Esophagus squamous epithelium (tissue), 5 donors: ENCODE measurements around the gene FHL1. TPM values are rescaled to one million over a fixed set of nuclear protein-coding genes. Genes with fewer than 3 reads are reported as not detected.

Experiments
- DNase-seq: peaks from one replicate; lab custom pipeline; 2025; lab: John Stamatoyannopoulos, UW
- H3K27ac ChIP-seq, 4 donors: fragments of 200-600 bp; sonication (generic); one replicate each; pipeline ENCODE4 v1.5.1; 2016 to 2019; ENCODE audit warnings: mild to moderate bottlenecking in 1 of 4
- H3K27me3 ChIP-seq, 4 donors: fragments of 200-600 bp; sonication (generic); 1 replicate in 3 of 4; 2 replicates in 1 of 4; pipeline versions ENCODE4 v1.5.1 to v1.6.0; 2017 to 2021; ENCODE audit warnings: antibody characterized with exemption in 1 of 4
- H3K36me3 ChIP-seq, 3 donors: fragments of 200-600 bp; sonication (generic); one replicate each; pipeline ENCODE4 v1.5.1; 2016 to 2019
- H3K4me1 ChIP-seq, 3 donors: fragments of 200-600 bp; sonication (generic); one replicate each; pipeline ENCODE4 v1.5.1; 2017 to 2019
- H3K4me3 ChIP-seq, 4 donors: fragments of 200-600 bp; sonication (generic); 1 replicate in 3 of 4; 2 replicates in 1 of 4; pipeline ENCODE4 v1.5.1; 2016 to 2019; ENCODE audit warnings: mild to moderate bottlenecking in 2 of 4, moderate library complexity in 1 of 4
- H3K9me3 ChIP-seq, 3 donors: fragments of 200-600 bp; sonication (generic); one replicate each; pipeline ENCODE4 v1.5.1; 2016 to 2019
- POLR2A ChIP-seq, 4 donors: fragments of 450-650 bp; IDR thresholded peaks; one replicate each; pipeline ENCODE4 v1.6.1; 2017; ENCODE audit warnings: antibody characterized with exemption in 4 of 4, mild to moderate bottlenecking in 4 of 4, moderate library complexity in 3 of 4
- WGBS, 2 donors: methylation state at CpG; one replicate each; pipeline ENCODE4 v1.1.5; 2018; 5-methylcytosine and 5-hydroxymethylcytosine counted together
- intact Hi-C: fragments of 100-400 bp; cut with DNase I; formaldehyde crosslinking; loops from one replicate; pipeline ENCODE4 v1.15.0; 2022
- total RNA-seq, 4 donors: library from RNA; depleted of rRNA; stranded (reverse); fragments of >200 nt; gene quantifications; one replicate each; pipeline ENCODE4 v1.1.0, GENCODE V29; 2016
- TF ChIP-seq, protein P1 (sequence below), 6 experiments: fragments of 450-650 bp in 4 of 6; fragments of 200-600 bp in 2 of 6; sonication (generic) in 2 of 6; IDR thresholded peaks; one replicate each; pipeline ENCODE4 v1.5.1; 2016 to 2019; ENCODE audit warnings: antibody characterized with exemption in 6 of 6, mild to moderate bottlenecking in 4 of 6, moderate library complexity in 4 of 6
- donor health status: DM: yes; HTN: yes; CAD: no.

Gene FHL1
- total RNA-seq, 4 donors from 2014 or later: 17.1 to 509 (median 70.4) TPM

DNA sequence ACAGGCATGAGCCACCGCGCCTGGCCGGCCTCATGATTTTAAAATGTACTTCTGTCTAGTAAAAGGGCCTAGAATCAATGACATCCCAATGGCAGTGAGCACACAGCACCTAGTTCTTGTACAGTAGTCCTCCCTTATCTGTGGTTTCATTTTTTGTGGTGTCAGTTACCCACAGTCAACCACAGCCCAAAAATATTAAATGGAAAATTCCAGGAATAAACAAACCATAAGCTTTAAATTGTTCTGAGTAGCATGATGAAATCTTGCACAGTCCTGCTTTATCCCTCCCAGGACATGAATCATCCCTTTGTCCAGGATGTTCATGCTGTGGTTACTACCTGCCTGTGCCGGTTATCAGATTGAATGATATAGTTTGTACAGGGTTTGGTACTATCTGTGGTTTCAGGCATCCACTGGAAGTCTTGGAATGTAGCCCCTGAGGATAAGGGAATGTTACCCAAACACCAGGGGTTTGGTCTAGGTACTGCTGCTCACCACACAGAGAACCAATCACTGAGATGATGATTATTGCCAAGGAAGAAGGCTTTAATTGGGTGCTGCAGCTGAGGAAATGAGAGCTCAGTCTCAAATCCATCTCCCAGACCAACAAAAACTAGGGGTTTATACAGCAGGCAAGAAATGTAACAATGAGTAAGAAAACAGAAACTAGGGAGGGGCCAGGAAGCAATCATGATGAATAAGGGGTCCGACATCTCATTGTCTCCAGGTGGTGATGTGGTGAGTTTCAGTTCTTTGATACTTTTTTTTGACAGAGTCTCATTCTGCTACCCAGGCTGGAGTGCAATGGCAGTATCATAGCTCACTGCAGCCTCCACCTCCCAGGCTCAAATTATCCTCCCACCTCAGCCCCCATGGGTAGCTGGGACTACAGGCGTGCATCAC is 16.2 kb upstream of the FHL1 start:
- 33 to 58% methylated on average over 1 to 6 of the region's 6 CpGs for WGBS, 2 donors
- no peak for TF ChIP-seq POLR2A (IDR thresholded peaks at IDR 0.05)
- TF ChIP-seq, protein P1, sequence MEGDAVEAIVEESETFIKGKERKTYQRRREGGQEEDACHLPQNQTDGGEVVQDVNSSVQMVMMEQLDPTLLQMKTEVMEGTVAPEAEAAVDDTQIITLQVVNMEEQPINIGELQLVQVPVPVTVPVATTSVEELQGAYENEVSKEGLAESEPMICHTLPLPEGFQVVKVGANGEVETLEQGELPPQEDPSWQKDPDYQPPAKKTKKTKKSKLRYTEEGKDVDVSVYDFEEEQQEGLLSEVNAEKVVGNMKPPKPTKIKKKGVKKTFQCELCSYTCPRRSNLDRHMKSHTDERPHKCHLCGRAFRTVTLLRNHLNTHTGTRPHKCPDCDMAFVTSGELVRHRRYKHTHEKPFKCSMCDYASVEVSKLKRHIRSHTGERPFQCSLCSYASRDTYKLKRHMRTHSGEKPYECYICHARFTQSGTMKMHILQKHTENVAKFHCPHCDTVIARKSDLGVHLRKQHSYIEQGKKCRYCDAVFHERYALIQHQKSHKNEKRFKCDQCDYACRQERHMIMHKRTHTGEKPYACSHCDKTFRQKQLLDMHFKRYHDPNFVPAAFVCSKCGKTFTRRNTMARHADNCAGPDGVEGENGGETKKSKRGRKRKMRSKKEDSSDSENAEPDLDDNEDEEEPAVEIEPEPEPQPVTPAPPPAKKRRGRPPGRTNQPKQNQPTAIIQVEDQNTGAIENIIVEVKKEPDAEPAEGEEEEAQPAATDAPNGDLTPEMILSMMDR (IDR thresholded peaks at IDR 0.05): no peak
- H3K4me1 ChIP-seq: no peaks in the 10 kb centered on the region
- no peaks in the 10 kb centered on the region for H3K9me3 ChIP-seq
- H3K27ac ChIP-seq: peak overlapping the region in 1 of 4 donors; percentile 44
- no peaks in the 10 kb centered on the region for H3K36me3 ChIP-seq
- no peak overlapping the region for H3K4me3 ChIP-seq
- H3K27me3 ChIP-seq: no peaks in the 10 kb centered on the region
- intact Hi-C loops: no loop called here
- DNase-seq: no peak

DNA sequence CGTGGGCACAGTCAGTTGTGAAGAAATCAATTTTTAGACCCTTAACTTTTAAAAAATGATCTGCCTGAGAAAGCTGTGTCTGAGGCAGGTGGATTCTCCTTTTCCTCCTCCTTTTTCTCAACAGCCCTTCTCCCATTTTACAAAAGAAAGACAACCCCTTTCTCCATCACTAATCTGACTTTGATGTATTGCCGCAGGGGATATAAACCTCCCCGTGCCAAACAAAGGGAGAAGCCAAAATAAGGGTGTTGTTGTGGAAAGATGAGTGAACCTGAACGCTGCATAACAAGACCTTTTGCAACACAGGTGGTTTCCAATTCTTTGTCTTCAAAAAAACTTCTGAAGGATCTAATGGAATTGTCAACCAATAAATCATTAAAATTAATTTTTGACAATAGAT is 8.4 kb upstream of the FHL1 start:
- intact Hi-C loops: no loop called here
- no peak for TF ChIP-seq POLR2A (IDR thresholded peaks at IDR 0.05)
- TF ChIP-seq, protein P1 (IDR thresholded peaks at IDR 0.05): no peak
- no peak overlapping the region for H3K27ac ChIP-seq
- no peak for DNase-seq
- no peak overlapping the region for H3K4me3 ChIP-seq
- no peaks in the 10 kb centered on the region for H3K9me3 ChIP-seq
- WGBS, 2 donors: 43 to 48% methylated on average over 4 of the region's 4 CpGs
- H3K36me3 ChIP-seq: no peaks in the 10 kb centered on the region
- H3K27me3 ChIP-seq: no peaks in the 10 kb centered on the region
- H3K4me1 ChIP-seq: no peaks in the 10 kb centered on the region

DNA sequence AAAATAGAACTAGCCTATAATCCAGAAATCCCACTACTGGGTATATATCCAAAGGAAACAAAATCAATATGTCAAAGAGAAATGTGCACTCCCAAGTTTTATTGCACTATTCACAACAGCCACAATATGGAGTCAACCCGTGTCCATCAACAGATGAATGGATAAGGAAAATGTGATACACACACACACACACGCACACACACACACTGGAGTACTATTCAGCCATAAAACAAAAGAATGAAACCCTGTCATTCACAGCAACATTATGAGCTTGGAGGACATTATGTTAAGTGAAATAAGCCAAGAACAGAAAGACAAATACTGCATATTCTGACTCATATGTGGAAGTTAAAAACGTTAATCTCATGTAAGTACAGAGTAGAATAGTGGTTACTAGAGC is 5.8 kb upstream of the FHL1 start:
- Histone ChIP-seq H3K27ac (no peak overlapping the region), H3K9me3 (no peaks in the 10 kb centered on the region), H3K27me3 (peaks cover 0 to 2% (median 0%) of the 10 kb centered on the region in 4 donors), H3K4me1 (peaks cover 0 to 5% (median 0%) of the 10 kb centered on the region in 3 donors), H3K36me3 (no peaks in the 10 kb centered on the region), H3K4me3 (no peak overlapping the region)
- intact Hi-C loops: no loop called here
- 44 to 58% methylated on average over 3 of the region's 3 CpGs for WGBS, 2 donors
- TF ChIP-seq POLR2A (IDR thresholded peaks at IDR 0.05): no peak
- TF ChIP-seq, protein P1 (IDR thresholded peaks at IDR 0.05): no peak
- no peak for DNase-seq

DNA sequence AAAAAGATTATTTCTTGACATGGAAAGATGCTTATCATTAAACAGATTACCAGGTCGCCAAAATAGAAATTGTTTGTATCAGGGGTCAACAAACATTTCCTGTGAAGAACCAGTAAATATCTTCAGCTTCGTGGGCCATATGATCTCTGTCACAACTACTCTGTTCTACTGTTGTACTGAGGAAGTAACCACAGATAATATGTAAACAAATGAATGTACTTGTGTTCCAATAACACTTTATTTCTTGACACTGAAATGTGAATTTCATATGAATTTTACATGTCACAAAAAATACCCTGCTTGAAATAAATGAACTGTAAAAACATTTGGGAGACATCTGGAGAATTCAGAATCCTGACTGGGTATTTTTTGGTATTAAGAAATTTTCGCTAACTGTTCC is 4.7 kb upstream of the FHL1 start:
- Histone ChIP-seq H3K36me3 (no peaks in the 10 kb centered on the region), H3K27ac (no peak overlapping the region), H3K27me3 (peaks cover 0 to 5% (median 0%) of the 10 kb centered on the region in 4 donors), H3K4me1 (peaks cover 0 to 9% (median 0%) of the 10 kb centered on the region in 3 donors), H3K4me3 (no peak overlapping the region), H3K9me3 (no peaks in the 10 kb centered on the region)
- TF ChIP-seq POLR2A (IDR thresholded peaks at IDR 0.05): no peak
- TF ChIP-seq, protein P1 (IDR thresholded peaks at IDR 0.05): no peak
- 60 to 64% methylated on average over 3 of the region's 3 CpGs for WGBS, 2 donors
- intact Hi-C loops: no loop called here
- no peak for DNase-seq

DNA sequence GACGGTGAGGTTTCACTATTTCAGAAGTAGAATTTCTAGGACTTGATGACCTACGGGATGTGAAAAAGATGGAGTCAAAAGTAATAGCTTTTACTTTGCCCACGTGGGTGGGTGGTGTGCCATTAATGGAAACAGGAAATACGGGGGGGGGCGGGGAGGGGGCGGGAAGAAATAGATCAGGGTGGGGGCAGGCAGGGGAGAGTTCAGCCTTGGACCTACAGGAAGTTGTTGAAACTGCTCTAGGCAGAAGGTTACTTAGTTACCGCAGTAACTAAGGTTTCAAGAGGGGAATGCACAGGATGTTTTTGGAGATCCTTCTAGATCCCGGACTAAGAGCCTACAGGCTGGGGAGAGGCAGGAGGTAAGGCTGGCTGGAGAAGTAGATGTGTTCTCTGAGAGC is 3.6 kb upstream of the FHL1 start:
- TF ChIP-seq, protein P1 (IDR thresholded peaks at IDR 0.05): no peak
- TF ChIP-seq POLR2A (IDR thresholded peaks at IDR 0.05): no peak
- intact Hi-C loops: no loop called here
- Histone ChIP-seq H3K27me3 (peaks cover 0 to 6% (median 0%) of the 10 kb centered on the region in 4 donors), H3K4me3 (peak overlapping the region in 1 of 4 donors; percentile 18), H3K4me1 (peaks cover 0 to 9% (median 0%) of the 10 kb centered on the region in 3 donors), H3K27ac (no peak overlapping the region), H3K9me3 (no peaks in the 10 kb centered on the region), H3K36me3 (no peaks in the 10 kb centered on the region)
- WGBS, 2 donors: 43 to 57% methylated on average over 5 to 8 of the region's 8 CpGs
- DNase-seq: no peak
